ENCODE results near the gene NHLRC3.

DNA sequence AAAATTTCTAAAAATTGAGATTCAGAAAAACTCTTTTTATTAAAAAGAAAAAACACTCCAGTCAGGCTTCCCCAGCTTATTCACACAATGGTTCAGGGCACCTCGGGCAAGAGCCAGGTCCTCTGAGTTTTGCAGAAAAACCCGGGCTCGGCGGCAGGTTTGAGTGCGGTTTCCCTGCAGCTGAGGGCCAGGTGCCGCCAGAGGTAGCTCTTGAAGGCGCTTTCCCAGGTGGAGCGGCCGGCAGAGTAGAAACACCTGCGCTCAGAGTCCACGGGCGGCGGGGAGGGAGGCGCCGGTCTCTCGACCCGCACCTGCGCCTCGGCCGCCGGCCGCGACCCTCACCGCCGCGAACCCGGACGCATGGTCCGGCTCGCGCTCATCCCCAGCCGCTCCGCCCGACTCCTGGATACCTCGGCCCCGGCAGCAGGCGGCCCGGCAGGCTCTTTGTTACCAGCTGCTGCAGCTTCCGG is 811 bp upstream of the NHLRC3 start:
- TF ChIP-seq, protein P1, sequence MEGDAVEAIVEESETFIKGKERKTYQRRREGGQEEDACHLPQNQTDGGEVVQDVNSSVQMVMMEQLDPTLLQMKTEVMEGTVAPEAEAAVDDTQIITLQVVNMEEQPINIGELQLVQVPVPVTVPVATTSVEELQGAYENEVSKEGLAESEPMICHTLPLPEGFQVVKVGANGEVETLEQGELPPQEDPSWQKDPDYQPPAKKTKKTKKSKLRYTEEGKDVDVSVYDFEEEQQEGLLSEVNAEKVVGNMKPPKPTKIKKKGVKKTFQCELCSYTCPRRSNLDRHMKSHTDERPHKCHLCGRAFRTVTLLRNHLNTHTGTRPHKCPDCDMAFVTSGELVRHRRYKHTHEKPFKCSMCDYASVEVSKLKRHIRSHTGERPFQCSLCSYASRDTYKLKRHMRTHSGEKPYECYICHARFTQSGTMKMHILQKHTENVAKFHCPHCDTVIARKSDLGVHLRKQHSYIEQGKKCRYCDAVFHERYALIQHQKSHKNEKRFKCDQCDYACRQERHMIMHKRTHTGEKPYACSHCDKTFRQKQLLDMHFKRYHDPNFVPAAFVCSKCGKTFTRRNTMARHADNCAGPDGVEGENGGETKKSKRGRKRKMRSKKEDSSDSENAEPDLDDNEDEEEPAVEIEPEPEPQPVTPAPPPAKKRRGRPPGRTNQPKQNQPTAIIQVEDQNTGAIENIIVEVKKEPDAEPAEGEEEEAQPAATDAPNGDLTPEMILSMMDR (IDR thresholded peaks at IDR 0.05): no peak
- no peak for TF ChIP-seq POLR2A (IDR thresholded peaks at IDR 0.05)

All from right lobe of liver (tissue), 4 donors.